HG03354 (cell line): ENCODE measurements around the gene PLAAT4.

Experiments
- ATAC-seq: cut with Tn5 transposase; IDR thresholded peaks from one replicate; pipeline ENCODE4 v1.9.1; 2021; ENCODE audit warnings: mild to moderate bottlenecking; ENCODE audit not compliant: unreplicated experiment, poor library complexity, severe bottlenecking

The PLAAT4 gene

GRCh38 chr11:63536669-63537292, at the start of gene PLAAT4:
Gene PLAAT4 (plus strand): TSS chr11:63536808. CDS start chr11:63536869, 61 bp downstream.
- no peak for ATAC-seq

GRCh38 chr11:63488789-63489188, 47.8 kb upstream of the PLAAT4 start:
- ATAC-seq: no peak

GRCh38 chr11:63489879-63490278, 46.7 kb upstream of the PLAAT4 start:
- no peak for ATAC-seq

GRCh38 chr11:63490551-63491239, 45.9 kb upstream of the PLAAT4 start, which contains the start of gene PLAAT5:
Gene PLAAT5 (minus strand): TSS chr11:63491167. CDS start chr11:63491034, 133 bp downstream.
- no peak for ATAC-seq

GRCh38 chr11:63491240-63491587, 45.4 kb upstream of the PLAAT4 start:
- ATAC-seq: no peak

- ATAC-seq: no peak
Observed at GRCh38 chr11:63491636-63492372, 44.8 kb upstream of the PLAAT4 start.

GRCh38 chr11:63492441-63492840, 44.2 kb upstream of the PLAAT4 start:
- no peak for ATAC-seq

- ATAC-seq: no peak
Observed at GRCh38 chr11:63493127-63493526, 43.5 kb upstream of the PLAAT4 start.

- no peak for ATAC-seq
Observed at GRCh38 chr11:63494975-63495374, 41.6 kb upstream of the PLAAT4 start.

- no peak for ATAC-seq
Observed at GRCh38 chr11:63499874-63500273, 36.7 kb upstream of the PLAAT4 start.

- ATAC-seq: no peak
Observed at GRCh38 chr11:63501236-63501635, 35.4 kb upstream of the PLAAT4 start.

- no peak for ATAC-seq
Observed at GRCh38 chr11:63502252-63502820, 34.3 kb upstream of the PLAAT4 start.

GRCh38 chr11:63503492-63503891, 33.1 kb upstream of the PLAAT4 start:
- no peak for ATAC-seq

- ATAC-seq: no peak
Observed at GRCh38 chr11:63504054-63504453, 32.6 kb upstream of the PLAAT4 start.

GRCh38 chr11:63504933-63505586, 31.5 kb upstream of the PLAAT4 start:
- no peak for ATAC-seq

GRCh38 chr11:63505857-63506528, 30.6 kb upstream of the PLAAT4 start, which contains the start of gene LGALS12:
Gene LGALS12 (plus strand): TSS chr11:63506084. CDS start chr11:63506459, 375 bp downstream.
- no peak for ATAC-seq

GRCh38 chr11:63506876-63507275, 29.7 kb upstream of the PLAAT4 start:
- ATAC-seq: no peak

- no peak for ATAC-seq
Observed at GRCh38 chr11:63507511-63507910, 29.1 kb upstream of the PLAAT4 start.

GRCh38 chr11:63508009-63508408, 28.6 kb upstream of the PLAAT4 start:
- no peak for ATAC-seq
